Measurements from ENCODE around the gene LCLAT1. TPM values are rescaled to one million over a fixed set of nuclear protein-coding genes. Genes with fewer than 3 reads are reported as not detected.
A peak's percentile ranks its signal among the peaks of the same experiment; 100 is the strongest.

Gene LCLAT1
- total RNA-seq (10 to 100 TPM in 4 of 6 donors, 1 to 10 TPM in 2; 6.1 to 15.0 (median 11.8) TPM), polyA plus RNA-seq (1 to 10 TPM; 2.0 to 4.3 TPM)

DNA sequence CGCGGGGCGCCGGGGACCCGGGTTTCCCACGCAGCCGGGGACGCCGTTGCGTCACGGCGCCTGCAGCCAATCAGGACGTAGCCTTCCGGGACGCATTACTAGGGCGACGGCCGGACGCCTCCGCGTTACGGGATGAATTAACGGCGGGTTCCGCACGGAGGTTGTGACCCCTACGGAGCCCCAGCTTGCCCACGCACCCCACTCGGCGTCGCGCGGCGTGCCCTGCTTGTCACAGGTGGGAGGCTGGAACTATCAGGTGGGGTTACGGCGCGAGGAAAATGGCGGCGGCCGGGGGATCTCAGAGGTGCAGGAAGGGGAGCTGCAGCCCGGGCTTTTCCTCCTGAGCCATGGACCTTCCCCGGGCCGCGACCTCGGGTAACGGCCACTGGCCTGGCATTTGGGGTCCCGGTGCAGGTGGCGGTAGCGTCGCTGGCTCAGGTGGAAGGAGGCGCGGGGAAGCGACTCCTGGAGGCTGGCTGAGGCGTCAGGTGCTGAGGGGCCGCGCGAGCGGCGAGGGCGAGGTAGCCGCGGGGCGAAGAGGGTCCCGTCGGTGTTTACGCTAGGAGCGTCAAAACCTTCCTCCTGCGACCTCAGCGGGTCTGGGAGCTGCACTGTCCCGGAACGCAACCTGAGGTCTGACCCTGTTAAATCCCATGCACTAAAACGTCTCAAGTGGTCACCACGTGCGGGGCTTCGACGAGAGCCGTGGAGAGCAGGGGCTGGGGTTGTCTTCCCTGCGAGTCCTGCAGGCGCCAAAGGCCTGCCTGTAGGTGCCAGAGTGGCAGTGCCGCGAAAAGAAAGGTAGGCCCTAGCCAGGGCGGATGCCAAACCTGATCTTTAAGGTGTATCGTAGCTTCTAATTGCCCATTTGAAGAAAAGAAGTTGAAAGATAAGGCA lies at the start of gene LCLAT1:
LCLAT1 (plus strand) TSS at position 98 of the 897 bp plus-strand sequence. CDS start 78,345 bp downstream, outside the sequence.
- Histone ChIP-seq H3K9me3 (no peaks in the 10 kb centered on the region), H3K4me1 (peaks cover 5 to 18% (median 8%) of the 10 kb centered on the region in 3 donors), H3K36me3 (no peaks in the 10 kb centered on the region), H3K27me3 (no peaks in the 10 kb centered on the region), H3K27ac (peak within 1 kb of the TSS; percentile 43 to 74 (median 64)), H3K4me3 (peak within 1 kb of the TSS; percentile 58 to 80 (median 74))
- peak; percentile 90 to 94 (median 94) for ATAC-seq
- 2% methylated on average over 83 of the region's 83 CpGs for WGBS, 2 donors
- TF ChIP-seq, protein P1, sequence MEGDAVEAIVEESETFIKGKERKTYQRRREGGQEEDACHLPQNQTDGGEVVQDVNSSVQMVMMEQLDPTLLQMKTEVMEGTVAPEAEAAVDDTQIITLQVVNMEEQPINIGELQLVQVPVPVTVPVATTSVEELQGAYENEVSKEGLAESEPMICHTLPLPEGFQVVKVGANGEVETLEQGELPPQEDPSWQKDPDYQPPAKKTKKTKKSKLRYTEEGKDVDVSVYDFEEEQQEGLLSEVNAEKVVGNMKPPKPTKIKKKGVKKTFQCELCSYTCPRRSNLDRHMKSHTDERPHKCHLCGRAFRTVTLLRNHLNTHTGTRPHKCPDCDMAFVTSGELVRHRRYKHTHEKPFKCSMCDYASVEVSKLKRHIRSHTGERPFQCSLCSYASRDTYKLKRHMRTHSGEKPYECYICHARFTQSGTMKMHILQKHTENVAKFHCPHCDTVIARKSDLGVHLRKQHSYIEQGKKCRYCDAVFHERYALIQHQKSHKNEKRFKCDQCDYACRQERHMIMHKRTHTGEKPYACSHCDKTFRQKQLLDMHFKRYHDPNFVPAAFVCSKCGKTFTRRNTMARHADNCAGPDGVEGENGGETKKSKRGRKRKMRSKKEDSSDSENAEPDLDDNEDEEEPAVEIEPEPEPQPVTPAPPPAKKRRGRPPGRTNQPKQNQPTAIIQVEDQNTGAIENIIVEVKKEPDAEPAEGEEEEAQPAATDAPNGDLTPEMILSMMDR (IDR thresholded peaks at IDR 0.05): no peak
- intact Hi-C loops (cut with DNase I): no loop called here
- no peak for FAIRE-seq
- peak; percentile 70 to 89 (median 75) for DNase-seq

DNA sequence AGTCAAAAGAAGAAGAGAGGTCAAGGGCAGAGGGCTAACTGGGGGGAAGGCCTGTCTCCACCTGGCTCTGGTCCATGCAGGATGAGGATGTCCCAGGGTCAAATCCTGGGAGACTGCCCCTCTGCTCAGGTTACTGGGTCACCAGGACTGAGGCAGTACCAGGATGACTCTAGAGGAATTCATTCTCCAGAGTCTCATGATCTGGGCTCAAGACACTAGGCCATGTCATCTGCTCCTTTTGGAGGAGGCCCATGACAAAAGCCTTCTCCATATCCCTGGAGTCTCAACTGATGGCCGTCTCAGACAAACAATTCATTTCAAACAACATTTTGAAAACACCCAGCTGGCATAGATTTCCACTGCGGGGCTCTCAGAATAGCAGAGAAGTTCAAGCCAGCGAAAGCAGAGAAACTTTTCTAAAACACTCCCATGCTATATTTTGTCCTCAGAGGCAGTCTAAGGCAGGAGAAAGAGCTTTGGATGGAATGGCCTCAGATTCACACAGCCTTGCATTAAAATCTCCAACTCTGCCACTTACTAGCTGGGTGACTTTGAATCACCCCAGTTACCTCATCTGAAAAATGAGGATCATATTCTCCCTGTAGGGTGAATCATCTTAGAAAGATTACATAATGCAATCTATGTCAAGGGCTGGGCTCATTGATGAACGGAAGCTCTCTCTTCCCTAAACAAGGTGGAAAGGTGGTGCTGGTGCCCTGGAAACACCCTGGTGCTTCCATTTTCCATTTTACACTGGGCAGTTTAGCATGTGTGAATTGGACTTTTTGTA lies 48.8 kb upstream of the LCLAT1 start:
- DNase-seq (no peak), ATAC-seq (no peak), FAIRE-seq (no peak)
- Histone ChIP-seq H3K27me3 (no peaks in the 10 kb centered on the region), H3K36me3 (no peaks in the 10 kb centered on the region), H3K4me3 (no peak overlapping the region), H3K9me3 (no peaks in the 10 kb centered on the region), H3K4me1 (peaks cover 0 to 7% (median 4%) of the 10 kb centered on the region in 3 donors), H3K27ac (no peak overlapping the region)
- TF ChIP-seq, protein P1 (IDR thresholded peaks at IDR 0.05): no peak
- 88 to 89% methylated on average over 4 of the region's 4 CpGs for WGBS, 2 donors
- intact Hi-C loops (cut with DNase I): no loop called here

DNA sequence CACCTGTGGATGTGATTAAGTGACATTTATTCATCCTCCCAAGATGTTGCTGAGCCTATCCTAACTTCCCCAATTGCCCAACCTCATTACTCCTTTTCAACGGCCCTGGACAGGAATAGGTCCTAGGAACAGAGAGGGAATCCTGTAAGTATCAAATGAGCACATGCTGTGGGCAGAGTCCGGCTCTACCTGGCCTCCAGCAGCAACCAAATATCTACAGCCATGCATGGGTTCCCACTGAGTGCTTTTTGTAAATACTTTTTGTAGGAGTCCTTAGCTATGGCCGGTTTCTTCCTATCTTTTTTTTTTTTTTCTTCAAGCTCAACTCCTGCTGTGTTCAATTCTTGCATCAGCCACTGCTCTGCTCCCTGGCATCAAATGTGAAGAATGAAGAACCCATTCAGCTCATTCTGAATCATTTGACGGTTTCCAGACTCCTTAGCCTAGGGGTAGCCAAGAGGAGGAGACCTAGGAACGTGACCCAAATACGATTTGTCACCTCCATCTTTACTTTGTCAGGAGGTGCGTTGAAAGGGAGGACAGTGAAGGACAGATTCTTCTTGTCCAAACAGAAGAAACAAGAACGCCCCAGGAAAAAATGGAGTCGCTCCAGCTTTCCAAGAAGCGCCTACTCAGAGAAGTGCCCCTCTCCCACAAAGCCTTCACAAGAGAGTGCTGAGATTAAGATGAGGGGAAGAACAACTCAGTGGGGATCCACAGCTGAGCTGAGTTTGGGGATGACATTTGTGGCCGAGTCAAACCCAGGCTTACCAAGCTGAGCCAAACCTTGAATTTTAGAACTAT lies 46.7 kb upstream of the LCLAT1 start:
- H3K9me3 ChIP-seq: no peaks in the 10 kb centered on the region
- no peak overlapping the region for H3K4me3 ChIP-seq
- no peaks in the 10 kb centered on the region for H3K36me3 ChIP-seq
- DNase-seq: no peak
- H3K4me1 ChIP-seq: peaks cover 0 to 7% (median 4%) of the 10 kb centered on the region in 3 donors
- no peak overlapping the region for H3K27ac ChIP-seq
- ATAC-seq: no peak
- TF ChIP-seq, protein P1 (IDR thresholded peaks at IDR 0.05): no peak
- FAIRE-seq: no peak
- intact Hi-C loops (cut with DNase I): no loop called here
- no peaks in the 10 kb centered on the region for H3K27me3 ChIP-seq
- 90 to 92% methylated on average over 11 of the region's 11 CpGs for WGBS, 2 donors

DNA sequence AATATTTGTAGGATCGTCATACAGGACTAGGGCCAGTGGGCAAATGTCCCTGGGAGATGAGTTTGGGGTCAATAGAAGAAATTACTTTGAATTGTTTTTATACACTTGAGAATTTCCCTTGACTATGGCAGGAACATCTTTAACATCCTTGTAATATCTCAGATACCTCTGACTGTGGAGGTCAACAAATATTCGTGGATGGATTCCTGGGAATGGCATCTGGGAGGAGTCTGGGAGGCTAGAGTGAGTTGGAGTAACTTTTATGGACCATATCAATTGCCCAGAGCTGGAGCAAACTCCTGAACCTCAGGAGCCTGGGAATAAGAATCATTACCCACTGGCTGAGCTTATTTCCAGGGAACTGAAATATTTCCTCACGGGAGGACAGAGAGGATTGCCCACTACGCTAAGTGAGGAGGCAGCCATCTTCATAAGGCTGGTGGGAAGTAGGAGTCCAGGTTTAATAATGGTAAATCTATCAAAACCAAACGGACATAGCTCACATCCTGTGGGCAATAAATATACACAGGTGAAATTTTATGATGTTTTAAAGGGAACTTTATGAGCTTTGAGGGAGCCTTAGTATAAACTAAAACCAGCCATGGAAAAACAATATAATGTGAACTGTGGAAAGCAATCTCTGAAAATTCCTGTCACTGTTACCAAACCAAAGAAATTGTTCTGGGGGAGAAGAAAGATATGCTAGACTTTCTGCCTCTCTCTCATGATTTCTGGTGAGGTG lies 44.4 kb upstream of the LCLAT1 start:
- Histone ChIP-seq H3K4me3 (no peak overlapping the region), H3K27ac (no peak overlapping the region), H3K4me1 (peaks cover 0 to under 1% (median 0%) of the 10 kb centered on the region in 3 donors), H3K36me3 (no peaks in the 10 kb centered on the region), H3K27me3 (no peaks in the 10 kb centered on the region), H3K9me3 (no peaks in the 10 kb centered on the region)
- intact Hi-C loops (cut with DNase I): no loop called here
- FAIRE-seq (no peak), ATAC-seq (no peak), DNase-seq (no peak)
- TF ChIP-seq, protein P1 (IDR thresholded peaks at IDR 0.05): no peak
- 74 to 76% methylated on average over 5 of the region's 5 CpGs for WGBS, 2 donors

All from pancreas (tissue), 10 donors.